Immature natural killer cell (primary cell): Measurements from ENCODE around the gene GALNT18. TPM values are rescaled to one million over a fixed set of nuclear protein-coding genes. Genes with fewer than 3 reads are reported as not detected.

ENCODE experiments used
- DNase-seq, 3 donors: peaks; one replicate each; pipeline ENCODE4 v3.0.0; 2022; ENCODE audit warnings: mixed read lengths in 1 of 3
- H3K27ac Mint-ChIP-seq, 6 donors: one replicate each; pipeline ENCODE4 v1.8.0; 2020; ENCODE audit warnings: mixed read lengths in 6 of 6, mild to moderate bottlenecking in 5 of 6, inconsistent platforms in 4 of 6, moderate library complexity in 3 of 6
- H3K27me3 Mint-ChIP-seq, 3 donors: one replicate each; pipeline ENCODE4 v1.8.0; 2020 to 2021; ENCODE audit warnings: low read depth in 3 of 3, mild to moderate bottlenecking in 3 of 3, mixed read lengths in 3 of 3, moderate library complexity in 3 of 3, inconsistent platforms in 1 of 3
- H3K36me3 Mint-ChIP-seq, 3 donors: one replicate each; pipeline ENCODE4 v1.8.0; 2020; ENCODE audit warnings: mixed read lengths in 3 of 3, inconsistent platforms in 2 of 3, mild to moderate bottlenecking in 2 of 3
- H3K4me1 Mint-ChIP-seq, 2 donors: one replicate each; pipeline ENCODE4 v1.8.0; 2020; ENCODE audit warnings: inconsistent platforms in 2 of 2, mild to moderate bottlenecking in 2 of 2, mixed read lengths in 2 of 2, moderate library complexity in 1 of 2
- H3K4me3 Mint-ChIP-seq, 5 donors: one replicate each; pipeline ENCODE4 v1.8.0; 2020; ENCODE audit warnings: mild to moderate bottlenecking in 5 of 5, mixed read lengths in 5 of 5, inconsistent platforms in 3 of 5, moderate library complexity in 3 of 5
- H3K9me3 Mint-ChIP-seq, 6 donors: one replicate each; pipeline ENCODE4 v1.8.0; 2020; ENCODE audit warnings: mild to moderate bottlenecking in 6 of 6, mixed read lengths in 6 of 6, inconsistent platforms in 4 of 6, moderate library complexity in 3 of 6
- polyA plus RNA-seq, 3 donors: library from polyadenylated mRNA; unstranded; fragments of 300-500 nt; fragmentation: Illumina TruSeq; gene quantifications; one replicate each; pipeline ENCODE4 v1.2.3, GENCODE V29; 2021

The GALNT18 gene
- polyA plus RNA-seq, 3 donors from 2014 or later, result 0.10 to 0.93 TPM; not detected in 1

DNA sequence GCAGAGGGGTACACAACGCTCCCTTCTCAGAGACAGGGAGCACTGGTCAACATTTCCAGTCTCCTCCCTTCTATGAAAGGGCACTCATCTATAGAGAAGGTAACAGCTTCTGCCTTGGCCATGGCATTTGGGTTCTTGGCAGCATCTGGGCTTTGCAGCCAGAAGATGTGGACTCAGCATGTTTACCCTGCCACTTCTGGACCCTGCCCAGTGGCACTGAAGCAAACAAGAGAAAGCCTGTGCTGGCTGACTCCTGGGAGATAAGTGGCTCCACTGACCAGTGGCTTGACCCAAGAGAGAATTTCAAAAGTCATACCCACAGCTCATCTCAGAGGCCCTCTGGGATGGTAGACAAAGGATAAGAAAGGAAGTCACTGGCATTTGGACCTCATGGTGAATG lies 276.7 kb downstream of the GALNT18 start:
- Mint-ChIP-seq H3K27me3 (peaks cover 0 to 3% (median 2%) of the 10 kb centered on the region in 3 donors), H3K36me3 (no peaks in the 10 kb centered on the region), H3K4me3 (no peak overlapping the region), H3K9me3 (no peaks in the 10 kb centered on the region), H3K27ac (no peak overlapping the region), H3K4me1 (no peaks in the 10 kb centered on the region)
- DNase-seq, result no peak

DNA sequence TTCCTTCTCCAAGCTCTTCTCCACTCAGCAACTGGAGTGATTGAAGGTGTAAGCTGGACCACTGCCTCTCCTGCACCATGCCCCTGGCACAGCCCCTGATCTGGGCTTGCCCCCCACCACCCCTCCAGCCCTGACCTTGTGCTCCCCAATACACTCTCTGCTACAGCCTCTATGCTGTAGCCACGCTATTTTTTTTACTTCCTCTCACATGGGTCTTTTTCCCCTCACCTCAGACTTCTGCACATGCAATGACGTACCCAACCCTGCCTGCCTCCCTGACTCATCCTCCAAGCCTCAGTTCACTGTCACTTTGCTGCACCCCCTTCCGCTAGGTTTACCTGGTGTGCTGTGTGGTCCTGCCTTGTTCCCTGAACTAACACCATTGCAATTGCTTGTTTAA lies 277.8 kb downstream of the GALNT18 start:
- H3K9me3 Mint-ChIP-seq, result no peaks in the 10 kb centered on the region
- no peak for DNase-seq
- no peak overlapping the region for H3K27ac Mint-ChIP-seq
- H3K36me3 Mint-ChIP-seq, result no peaks in the 10 kb centered on the region
- H3K4me1 Mint-ChIP-seq, result no peaks in the 10 kb centered on the region
- H3K27me3 Mint-ChIP-seq, result peaks cover 0 to 3% (median 2%) of the 10 kb centered on the region in 3 donors
- no peak overlapping the region for H3K4me3 Mint-ChIP-seq

GRCh38 chr11:11338304-11338703 lies 283.5 kb downstream of the GALNT18 start:
- Mint-ChIP-seq H3K4me1 (no peaks in the 10 kb centered on the region), H3K36me3 (peaks cover 0 to 3% (median 0%) of the 10 kb centered on the region in 3 donors), H3K4me3 (no peak overlapping the region), H3K27ac (no peak overlapping the region), H3K9me3 (no peaks in the 10 kb centered on the region), H3K27me3 (peaks cover 0 to 4% (median 2%) of the 10 kb centered on the region in 3 donors)
- DNase-seq, result no peak

DNA sequence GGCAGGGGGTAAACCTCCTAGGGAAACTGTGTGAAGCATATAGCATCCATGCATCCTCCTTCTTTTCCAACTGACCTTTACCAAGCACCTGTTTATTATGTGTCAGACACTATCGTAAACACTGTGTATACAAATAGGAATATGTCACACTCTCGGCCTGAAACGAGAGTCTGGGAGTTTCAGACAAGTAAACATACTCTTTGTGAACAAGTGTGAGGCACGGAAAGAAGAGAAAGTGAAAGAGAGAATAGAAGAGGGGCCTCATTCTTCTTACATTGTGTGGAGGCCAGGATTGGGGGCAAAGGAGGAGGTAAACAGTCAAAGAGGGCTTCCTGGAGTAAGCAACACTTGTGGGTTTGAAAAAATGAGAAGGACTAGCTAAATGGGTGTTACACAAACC lies 285.1 kb downstream of the GALNT18 start:
- no peak overlapping the region for H3K4me3 Mint-ChIP-seq
- peaks cover 0 to 3% (median 0%) of the 10 kb centered on the region in 3 donors for H3K36me3 Mint-ChIP-seq
- peaks cover 0 to 4% (median 2%) of the 10 kb centered on the region in 3 donors for H3K27me3 Mint-ChIP-seq

DNA sequence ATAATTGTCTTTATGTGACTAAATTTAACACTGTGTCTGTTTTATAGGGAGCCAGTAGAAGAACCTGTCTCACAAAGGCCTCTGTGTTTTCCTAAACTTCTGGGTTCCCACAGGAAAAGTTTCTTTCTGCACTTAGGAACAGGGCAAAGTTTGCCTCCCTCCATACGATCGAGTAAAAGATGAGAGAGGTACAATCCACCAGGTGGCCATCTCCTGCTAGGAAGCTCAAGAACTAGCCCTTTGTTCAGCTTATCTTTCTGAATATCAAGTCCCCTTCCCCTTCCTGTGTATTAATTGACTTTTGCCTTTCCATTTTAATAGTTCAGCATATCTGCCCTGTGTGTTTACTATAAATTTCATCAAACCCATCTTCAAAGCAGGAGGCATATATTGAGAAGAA lies 286.8 kb downstream of the GALNT18 start:
- Mint-ChIP-seq H3K4me1 (no peaks in the 10 kb centered on the region), H3K36me3 (peaks cover 0 to 3% (median 0%) of the 10 kb centered on the region in 3 donors), H3K27ac (no peak overlapping the region), H3K27me3 (peaks cover 0 to 6% (median 4%) of the 10 kb centered on the region in 3 donors), H3K9me3 (no peaks in the 10 kb centered on the region), H3K4me3 (no peak overlapping the region)
- no peak for DNase-seq

More for the DNA sequence above, 285.1 kb downstream of the GALNT18 start:
- H3K4me1 Mint-ChIP-seq, result no peaks in the 10 kb centered on the region
- DNase-seq, result no peak
- H3K9me3 Mint-ChIP-seq, result no peaks in the 10 kb centered on the region
- no peak overlapping the region for H3K27ac Mint-ChIP-seq

DNA sequence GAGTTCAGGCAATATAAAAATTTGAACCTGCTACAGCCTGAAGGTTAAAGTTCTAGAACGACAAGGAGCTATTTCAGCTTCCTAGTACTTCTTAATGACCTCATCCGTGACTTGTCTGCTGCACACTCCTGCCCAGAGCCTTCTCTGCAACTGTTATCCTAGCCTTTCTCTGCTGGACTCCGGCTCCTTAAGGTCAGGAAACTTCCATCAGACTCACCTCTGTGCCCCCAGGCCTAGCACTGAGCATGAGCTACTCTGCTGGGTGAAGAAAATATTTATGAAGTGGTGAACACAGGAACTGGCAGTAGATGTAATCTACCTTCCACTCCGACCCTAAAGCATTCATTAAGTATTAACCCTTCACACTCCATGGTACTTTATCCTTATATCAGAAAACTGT lies 287.2 kb downstream of the GALNT18 start:
- DNase-seq, result no peak
- Mint-ChIP-seq H3K36me3 (peaks cover 0 to 3% (median 0%) of the 10 kb centered on the region in 3 donors), H3K9me3 (no peaks in the 10 kb centered on the region), H3K4me1 (no peaks in the 10 kb centered on the region), H3K27ac (no peak overlapping the region), H3K4me3 (no peak overlapping the region), H3K27me3 (peaks cover 0 to 6% (median 4%) of the 10 kb centered on the region in 3 donors)

DNA sequence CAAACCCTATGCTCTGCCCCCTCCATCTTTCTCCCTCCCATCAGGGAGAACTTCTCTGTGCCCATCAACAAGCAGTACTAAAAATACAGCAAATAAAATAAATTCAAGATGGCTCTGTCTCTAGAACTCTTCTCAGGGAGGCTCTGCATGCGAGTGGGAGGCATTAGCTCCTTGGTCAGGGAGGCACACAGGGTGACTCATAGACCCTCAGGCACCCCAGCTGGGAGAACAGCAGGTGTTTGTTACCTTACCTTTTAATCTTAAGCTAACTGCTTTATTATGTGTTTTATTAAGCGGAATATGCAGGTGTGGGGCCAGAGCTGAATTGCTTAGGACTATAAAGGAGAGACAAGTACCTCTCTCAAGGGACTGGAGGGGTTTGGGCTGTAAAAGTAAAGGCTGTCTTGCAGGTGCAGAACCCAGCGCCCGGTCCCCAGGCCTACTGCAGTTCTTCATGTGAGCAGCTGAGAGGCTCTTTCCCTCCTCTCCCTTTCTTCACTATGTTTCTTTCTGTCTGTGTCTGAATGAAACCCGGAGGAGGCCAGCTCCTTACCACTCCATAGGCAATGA lies 289.6 kb downstream of the GALNT18 start:
- Mint-ChIP-seq H3K4me3 (no peak overlapping the region), H3K4me1 (no peaks in the 10 kb centered on the region), H3K9me3 (peaks cover 0 to 2% (median 0%) of the 10 kb centered on the region in 6 donors), H3K27me3 (peaks cover 0 to 4% (median 0%) of the 10 kb centered on the region in 3 donors), H3K36me3 (no peaks in the 10 kb centered on the region), H3K27ac (no peak overlapping the region)
- DNase-seq, result no peak

GRCh38 chr11:11329062-11329806 lies 292.6 kb downstream of the GALNT18 start:
- H3K27ac Mint-ChIP-seq, result no peak overlapping the region
- H3K4me1 Mint-ChIP-seq, result no peaks in the 10 kb centered on the region
- no peaks in the 10 kb centered on the region for H3K36me3 Mint-ChIP-seq
- H3K4me3 Mint-ChIP-seq, result no peak overlapping the region
- peaks cover 0 to 2% (median 0%) of the 10 kb centered on the region in 6 donors for H3K9me3 Mint-ChIP-seq
- peaks cover 0 to 4% (median 0%) of the 10 kb centered on the region in 3 donors for H3K27me3 Mint-ChIP-seq
- no peak for DNase-seq

GRCh38 chr11:11324090-11324489 lies 297.7 kb downstream of the GALNT18 start:
- Mint-ChIP-seq H3K36me3 (no peaks in the 10 kb centered on the region), H3K9me3 (no peaks in the 10 kb centered on the region), H3K27me3 (peaks cover 0 to 2% (median 0%) of the 10 kb centered on the region in 3 donors), H3K27ac (no peak overlapping the region), H3K4me1 (no peaks in the 10 kb centered on the region), H3K4me3 (no peak overlapping the region)
- DNase-seq, result no peak

DNA sequence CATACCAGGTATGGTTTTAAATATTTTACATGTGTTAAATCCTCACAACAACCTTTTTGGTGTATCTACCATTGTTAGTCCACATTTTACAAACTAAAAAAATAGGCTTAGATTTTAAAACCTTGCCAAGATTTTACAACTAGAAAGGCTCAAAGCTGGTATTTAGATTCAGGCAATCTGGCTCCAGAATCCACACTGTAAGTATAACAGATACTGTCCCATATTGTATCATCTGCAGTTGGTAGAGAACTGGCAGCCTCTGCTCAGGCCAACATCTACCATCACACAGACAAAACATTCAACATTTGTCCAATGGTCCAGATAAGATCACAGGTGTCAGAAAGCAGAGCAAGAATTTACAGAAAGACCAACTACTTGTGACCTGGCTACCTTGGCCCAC lies 299.7 kb downstream of the GALNT18 start:
- Mint-ChIP-seq H3K36me3 (no peaks in the 10 kb centered on the region), H3K4me1 (no peaks in the 10 kb centered on the region), H3K4me3 (no peak overlapping the region)

DNA sequence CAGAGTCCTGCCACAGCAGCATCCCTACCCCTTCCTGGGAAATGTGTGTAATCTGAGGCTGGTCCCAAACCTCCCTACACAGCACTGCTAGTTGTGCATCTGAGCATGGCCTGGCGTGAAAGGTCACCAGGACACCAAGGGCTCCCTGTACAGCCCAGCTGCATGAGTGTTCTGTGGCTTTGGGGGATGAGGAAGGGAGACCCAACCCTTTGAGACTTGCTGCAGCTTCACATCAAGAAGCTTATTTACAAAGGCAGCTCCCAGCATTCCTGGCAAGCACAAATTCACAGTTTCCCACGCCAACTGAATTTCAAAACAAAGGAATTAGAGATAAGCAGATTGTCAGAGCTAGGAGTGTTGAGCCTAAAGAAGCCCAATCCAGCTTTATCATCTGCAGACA lies 301.0 kb downstream of the GALNT18 start:
- peaks cover 0 to 2% (median 2%) of the 10 kb centered on the region in 3 donors for H3K27me3 Mint-ChIP-seq
- H3K9me3 Mint-ChIP-seq, result no peaks in the 10 kb centered on the region
- H3K27ac Mint-ChIP-seq, result no peak overlapping the region
- H3K4me3 Mint-ChIP-seq, result no peak overlapping the region
- DNase-seq, result no peak
- H3K4me1 Mint-ChIP-seq, result no peaks in the 10 kb centered on the region
- H3K36me3 Mint-ChIP-seq, result no peaks in the 10 kb centered on the region

More for the DNA sequence above, 299.7 kb downstream of the GALNT18 start:
- Mint-ChIP-seq H3K27ac (no peak overlapping the region), H3K27me3 (peaks cover 0 to 2% (median 2%) of the 10 kb centered on the region in 3 donors), H3K9me3 (no peaks in the 10 kb centered on the region)
- no peak for DNase-seq

DNA sequence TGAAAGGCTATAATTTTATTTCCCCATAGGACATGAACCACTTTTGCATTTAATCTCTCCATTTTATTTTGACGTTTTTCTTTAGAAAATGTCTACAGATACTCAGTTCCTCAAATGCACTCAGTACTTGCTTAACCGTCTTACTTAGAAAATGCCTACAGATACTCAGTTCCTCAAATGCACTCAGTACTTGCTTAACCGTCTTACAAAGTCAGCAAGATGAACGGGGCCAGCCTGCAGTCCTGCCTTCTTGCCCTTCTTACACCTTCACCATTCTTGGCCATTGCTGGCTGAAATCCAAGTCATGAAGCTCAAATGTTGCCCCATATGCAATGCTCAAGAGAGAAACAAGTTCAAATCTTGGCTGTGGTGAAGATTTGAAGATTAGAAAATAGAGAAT lies 302.8 kb downstream of the GALNT18 start:
- H3K4me1 Mint-ChIP-seq, result no peaks in the 10 kb centered on the region
- H3K36me3 Mint-ChIP-seq, result no peaks in the 10 kb centered on the region
- no peaks in the 10 kb centered on the region for H3K9me3 Mint-ChIP-seq
- peaks cover 0 to 2% (median 2%) of the 10 kb centered on the region in 3 donors for H3K27me3 Mint-ChIP-seq
- no peak overlapping the region for H3K27ac Mint-ChIP-seq
- no peak overlapping the region for H3K4me3 Mint-ChIP-seq
- no peak for DNase-seq

DNA sequence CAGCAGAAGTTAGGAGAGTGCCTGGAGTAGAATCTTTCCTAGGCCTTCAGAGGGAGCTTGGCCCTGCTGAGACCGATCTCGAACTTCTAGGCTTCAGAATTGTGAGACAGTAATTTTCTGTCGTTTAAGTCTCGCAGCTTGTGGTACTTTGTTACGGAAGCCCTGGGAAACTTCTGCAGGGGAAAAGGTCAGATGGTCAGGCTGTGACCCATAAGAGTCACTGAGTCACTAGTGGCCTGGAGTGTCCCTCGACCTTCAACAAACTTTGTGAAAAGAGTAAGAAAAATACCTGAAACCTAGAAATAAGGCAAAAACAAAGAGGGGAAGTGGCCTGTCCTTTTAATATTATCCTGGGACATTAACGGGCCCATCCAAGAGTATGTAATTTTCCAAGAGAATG lies 303.3 kb downstream of the GALNT18 start:
- DNase-seq, result no peak
- Mint-ChIP-seq H3K27me3 (peaks cover 0 to 2% (median 2%) of the 10 kb centered on the region in 3 donors), H3K4me3 (no peak overlapping the region), H3K36me3 (no peaks in the 10 kb centered on the region), H3K27ac (no peak overlapping the region), H3K9me3 (no peaks in the 10 kb centered on the region), H3K4me1 (no peaks in the 10 kb centered on the region)

GRCh38 chr11:11316651-11317230 lies 305.1 kb downstream of the GALNT18 start:
- Mint-ChIP-seq H3K4me1 (no peaks in the 10 kb centered on the region), H3K27ac (no peak overlapping the region), H3K4me3 (no peak overlapping the region), H3K36me3 (no peaks in the 10 kb centered on the region), H3K9me3 (no peaks in the 10 kb centered on the region), H3K27me3 (peaks cover 2% of the 10 kb centered on the region in 3 donors)
- DNase-seq, result no peak
